Liver (tissue), 9 donors: Measurements from ENCODE around the gene SMIM1. TPM values are rescaled to one million over a fixed set of nuclear protein-coding genes. Genes with fewer than 3 reads are reported as not detected.

ENCODE experiments used
- DNase-seq: peaks from one replicate; pipeline ENCODE4 v3.0.0-alpha.2; 2017; ENCODE audit warnings: low spot score
- H3K27ac ChIP-seq, 2 donors: one replicate each; pipeline ENCODE4 v1.7.0; 2013; ENCODE audit warnings: inconsistent platforms in 2 of 2, low read length in 2 of 2, control low read depth in 1 of 2, low read depth in 1 of 2, mild to moderate bottlenecking in 1 of 2
- H3K27me3 ChIP-seq, 4 donors: one replicate each; pipeline versions ENCODE4 v1.6.1 to v1.7.0; 2013; ENCODE audit warnings: low read length in 3 of 4, inconsistent platforms in 1 of 4, mild to moderate bottlenecking in 1 of 4, moderate library complexity in 1 of 4; ENCODE audit not compliant: control insufficient read depth in 4 of 4, insufficient read depth in 4 of 4
- H3K36me3 ChIP-seq, 4 donors: one replicate each; pipeline versions ENCODE4 v1.6.1 to v1.7.0; 2013; ENCODE audit warnings: low read length in 3 of 4, mild to moderate bottlenecking in 3 of 4, low read depth in 1 of 4, moderate library complexity in 1 of 4; ENCODE audit not compliant: control insufficient read depth in 4 of 4, insufficient read depth in 3 of 4
- H3K4me1 ChIP-seq, 4 donors: one replicate each; pipeline versions ENCODE4 v1.6.1 to v1.7.0; 2013; ENCODE audit warnings: low read length in 3 of 4, mild to moderate bottlenecking in 3 of 4, moderate library complexity in 1 of 4; ENCODE audit not compliant: control insufficient read depth in 4 of 4, insufficient read depth in 4 of 4
- H3K4me3 ChIP-seq, 3 donors: one replicate each; pipeline versions ENCODE4 v1.6.1 to v1.7.0; 2013; ENCODE audit warnings: low read length in 3 of 3, control low read depth in 1 of 3, low read depth in 1 of 3, mild to moderate bottlenecking in 1 of 3
- H3K9ac ChIP-seq, 2 donors: one replicate each; pipeline ENCODE4 v1.7.0; 2013; ENCODE audit warnings: low read length in 2 of 2, mild to moderate bottlenecking in 2 of 2, moderate library complexity in 2 of 2, control low read depth in 1 of 2, low read depth in 1 of 2
- H3K9me3 ChIP-seq, 4 donors: one replicate each; pipeline versions ENCODE4 v1.6.1 to v1.7.0; 2013; ENCODE audit warnings: low read length in 3 of 4; ENCODE audit not compliant: control insufficient read depth in 4 of 4
- ATF3 ChIP-seq: IDR thresholded peaks from 2 replicates; pipeline ENCODE4 v1.6.1; 2016; ENCODE audit warnings: antibody characterized with exemption
- CTCF ChIP-seq: fragments of 150-350 bp; IDR thresholded peaks from 2 replicates; pipeline ENCODE4 v1.5.1; 2017; ENCODE audit warnings: improper control_type of control experiment, low read depth, low read length; ENCODE audit not compliant: missing input control
- EGR1 ChIP-seq, 2 donors: IDR thresholded peaks; 2 replicates each; pipeline ENCODE4 v1.6.1; 2016 to 2018; ENCODE audit warnings: antibody characterized with exemption in 2 of 2, low read depth in 2 of 2
- FOXA1 ChIP-seq: IDR thresholded peaks from 2 replicates; pipeline ENCODE4 v1.6.1; 2016; ENCODE audit warnings: antibody characterized with exemption
- FOXA2 ChIP-seq: IDR thresholded peaks from 2 replicates; pipeline ENCODE4 v1.6.1; 2016; ENCODE audit warnings: antibody characterized with exemption
- GABPA ChIP-seq, 2 donors: IDR thresholded peaks in 1 of 2; conservative IDR thresholded peaks in 1 of 2; 2 replicates each; pipeline ENCODE4 v1.6.1; 2016; ENCODE audit warnings: antibody characterized with exemption in 2 of 2, mild to moderate bottlenecking in 1 of 2, moderate library complexity in 1 of 2
- HNF4G ChIP-seq: IDR thresholded peaks from 2 replicates; pipeline ENCODE4 v1.6.1; 2016; ENCODE audit warnings: antibody characterized with exemption
- JUND ChIP-seq, 2 donors: IDR thresholded peaks; 2 replicates each; pipeline ENCODE4 v1.6.1; 2016; ENCODE audit warnings: antibody characterized with exemption in 2 of 2
- MAX ChIP-seq: IDR thresholded peaks from 2 replicates; pipeline ENCODE4 v1.6.1; 2016; ENCODE audit warnings: antibody characterized with exemption
- NR2F2 ChIP-seq: IDR thresholded peaks from 2 replicates; pipeline ENCODE4 v1.6.1; 2016; ENCODE audit warnings: antibody characterized with exemption
- RAD21 ChIP-seq, 2 donors: IDR thresholded peaks; 2 replicates each; pipeline ENCODE4 v1.6.1; 2016; ENCODE audit warnings: antibody characterized with exemption in 2 of 2, mild to moderate bottlenecking in 2 of 2
- SP1 ChIP-seq: IDR thresholded peaks from 2 replicates; pipeline ENCODE4 v1.6.1; 2018; ENCODE audit warnings: antibody characterized with exemption, mild to moderate bottlenecking
- TAF1 ChIP-seq: conservative IDR thresholded peaks from 2 replicates; pipeline ENCODE4 v1.6.1; 2016; ENCODE audit warnings: antibody characterized with exemption, mild to moderate bottlenecking
- ZBTB33 ChIP-seq: IDR thresholded peaks from 2 replicates; pipeline ENCODE4 v1.6.1; 2016; ENCODE audit warnings: antibody characterized with exemption
- WGBS: extraction: QIAGEN DNeasy Blood & Tissue Kit; methylation state at CpG from one replicate; pipeline ENCODE4 v1.1.7; 2013; 5-methylcytosine and 5-hydroxymethylcytosine counted together
- polyA plus RNA-seq, 2 donors: library from polyadenylated mRNA; stranded (reverse) in 1 of 2; unstranded in 1 of 2; fragments of 200-250 nt in 1 of 2; fragments of >200 nt in 1 of 2; fragmentation: Nextera tagmentation in 1 of 2; extraction: Ambion mirVana in 1 of 2; gene quantifications; one replicate each; pipeline versions ENCODE4 v1.2.1 to v1.2.3, GENCODE V29; 2013 to 2015
- total RNA-seq, 2 donors: library from RNA; depleted of rRNA; stranded (reverse); fragments of >200 nt; gene quantifications; one replicate each; pipeline ENCODE4 v1.2.3, GENCODE V29; 2014
- donor health status: healthy.
- donor health status: healthy.
- donor health status: healthy.
- donor health status: healthy.
- donor health status: healthy.

Gene SMIM1
- total and polyA plus RNA-seq, 4 donors = 1.8 to 82.9 (median 10.3) TPM

GRCh38 chr1:3778590-3779264, 6.2 kb downstream of the SMIM1 start:
- TF ChIP-seq FOXA1 = no peak
- TF ChIP-seq TAF1 = no peak
- no peak for TF ChIP-seq SP1
- TF ChIP-seq ZBTB33 = no peak
- TF ChIP-seq ATF3 = no peak
- TF ChIP-seq FOXA2 = no peak
- no peak for TF ChIP-seq HNF4G
- no peak for TF ChIP-seq RAD21 (IDR thresholded peaks at IDR 0.05)
- no peak for TF ChIP-seq MAX
- TF ChIP-seq GABPA (IDR thresholded peaks at IDR 0.05 in 1 of 2, conservative IDR thresholded peaks at IDR 0.05 in 1 of 2) = no peak
- H3K9me3 ChIP-seq = no peaks in the 10 kb centered on the region
- H3K27me3 ChIP-seq = no peaks in the 10 kb centered on the region
- DNase-seq = no peak
- peaks cover 14 to 29% (median 25%) of the 10 kb centered on the region in 4 donors for H3K4me1 ChIP-seq
- H3K9ac ChIP-seq = no peak overlapping the region
- H3K36me3 ChIP-seq = peaks cover 12 to 40% (median 32%) of the 10 kb centered on the region in 4 donors
- no peak overlapping the region for H3K4me3 ChIP-seq
- 88% methylated on average over 14 of the region's 14 CpGs for WGBS
- H3K27ac ChIP-seq = no peak overlapping the region

- H3K9ac ChIP-seq = no peak overlapping the region
- H3K4me3 ChIP-seq = no peak overlapping the region
- H3K27ac ChIP-seq = no peak overlapping the region
- peak; percentile 33 for DNase-seq
- H3K27me3 ChIP-seq = no peaks in the 10 kb centered on the region
- H3K36me3 ChIP-seq = peaks cover 16 to 47% (median 36%) of the 10 kb centered on the region in 4 donors
- H3K4me1 ChIP-seq = peaks cover 13 to 23% (median 18%) of the 10 kb centered on the region in 4 donors
- WGBS = 93% methylated on average over 23 of the region's 23 CpGs
- H3K9me3 ChIP-seq = no peaks in the 10 kb centered on the region
- TF ChIP-seq NR2F2 = no peak
- no peak for TF ChIP-seq MAX
- no peak for TF ChIP-seq FOXA2
- TF ChIP-seq JUND (IDR thresholded peaks at IDR 0.05) = no peak
- TF ChIP-seq CTCF = no peak
- no peak for TF ChIP-seq HNF4G
- TF ChIP-seq SP1 = no peak
- no peak for TF ChIP-seq ZBTB33
- TF ChIP-seq FOXA1 = no peak
- TF ChIP-seq GABPA (IDR thresholded peaks at IDR 0.05 in 1 of 2, conservative IDR thresholded peaks at IDR 0.05 in 1 of 2) = no peak
- no peak for TF ChIP-seq EGR1 (IDR thresholded peaks at IDR 0.05; ENCODE audit: low read depth in 2 of 2)
Observed at GRCh38 chr1:3779265-3779911, 6.8 kb downstream of the SMIM1 start.
